ENCODE results near the gene RASIP1. TPM values are rescaled to one million over a fixed set of nuclear protein-coding genes. Genes with fewer than 3 reads are reported as not detected.

The RASIP1 gene
- total RNA-seq, 2 donors from 2014 or later = 3.4 to 5.2 TPM

DNA sequence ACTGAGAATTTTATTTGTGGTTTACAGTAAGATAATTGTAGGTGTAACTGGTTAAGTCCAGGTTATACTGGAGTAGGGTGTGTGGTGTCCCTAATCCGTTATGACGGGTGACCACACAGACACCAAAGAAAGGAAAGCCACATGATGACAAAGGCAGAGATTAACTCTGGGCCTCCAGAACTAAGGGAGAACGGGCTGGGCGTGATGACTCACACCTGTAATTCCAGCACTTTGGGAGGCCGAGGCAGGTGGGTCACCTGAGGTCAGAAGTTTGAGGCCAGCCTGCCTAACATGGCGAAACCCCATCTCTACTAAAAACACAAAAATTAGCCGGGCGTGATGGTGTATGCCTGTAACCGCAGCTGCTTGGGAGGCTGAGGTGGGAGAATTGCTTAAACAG is 54.8 kb downstream of the RASIP1 start:
- no peaks in the 10 kb centered on the region for H3K36me3 Mint-ChIP-seq (ENCODE audit: low read depth)
- TF ChIP-seq, protein P1, sequence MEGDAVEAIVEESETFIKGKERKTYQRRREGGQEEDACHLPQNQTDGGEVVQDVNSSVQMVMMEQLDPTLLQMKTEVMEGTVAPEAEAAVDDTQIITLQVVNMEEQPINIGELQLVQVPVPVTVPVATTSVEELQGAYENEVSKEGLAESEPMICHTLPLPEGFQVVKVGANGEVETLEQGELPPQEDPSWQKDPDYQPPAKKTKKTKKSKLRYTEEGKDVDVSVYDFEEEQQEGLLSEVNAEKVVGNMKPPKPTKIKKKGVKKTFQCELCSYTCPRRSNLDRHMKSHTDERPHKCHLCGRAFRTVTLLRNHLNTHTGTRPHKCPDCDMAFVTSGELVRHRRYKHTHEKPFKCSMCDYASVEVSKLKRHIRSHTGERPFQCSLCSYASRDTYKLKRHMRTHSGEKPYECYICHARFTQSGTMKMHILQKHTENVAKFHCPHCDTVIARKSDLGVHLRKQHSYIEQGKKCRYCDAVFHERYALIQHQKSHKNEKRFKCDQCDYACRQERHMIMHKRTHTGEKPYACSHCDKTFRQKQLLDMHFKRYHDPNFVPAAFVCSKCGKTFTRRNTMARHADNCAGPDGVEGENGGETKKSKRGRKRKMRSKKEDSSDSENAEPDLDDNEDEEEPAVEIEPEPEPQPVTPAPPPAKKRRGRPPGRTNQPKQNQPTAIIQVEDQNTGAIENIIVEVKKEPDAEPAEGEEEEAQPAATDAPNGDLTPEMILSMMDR (conservative IDR thresholded peaks at IDR 0.05) = no peak
- no peak overlapping the region for H3K27ac ChIP-seq (ENCODE audit: low read depth, low read length)
- no peak overlapping the region for H3K4me3 Mint-ChIP-seq
- H3K9me3 Mint-ChIP-seq = no peaks in the 10 kb centered on the region
- no peaks in the 10 kb centered on the region for H3K4me1 Mint-ChIP-seq
- H3K36me3 ChIP-seq (ENCODE audit: control insufficient read depth, insufficient read depth, low read length) = no peaks in the 10 kb centered on the region
- H3K9ac ChIP-seq (ENCODE audit: extremely low read depth, low read length, poor library complexity, severe bottlenecking) = no peak overlapping the region
- H3K27me3 ChIP-seq (ENCODE audit: control insufficient read depth, insufficient read depth, low read length, poor library complexity, severe bottlenecking) = no peaks in the 10 kb centered on the region
- no peak overlapping the region for H3K4me3 ChIP-seq (ENCODE audit: low read length)
- H3K9me3 ChIP-seq (ENCODE audit: control insufficient read depth, low read length) = no peaks in the 10 kb centered on the region
- WGBS, 2 experiments (ENCODE audit: insufficient coverage in 1 of 2, insufficient read length in 1 of 2) = 82 to 94% methylated on average over 8 to 9 of the region's 9 CpGs
- H3K27me3 Mint-ChIP-seq (ENCODE audit: insufficient read depth) = peaks cover 2% of the 10 kb centered on the region
- no peak overlapping the region for H3K27ac Mint-ChIP-seq
- no peaks in the 10 kb centered on the region for H3K4me1 ChIP-seq (ENCODE audit: control insufficient read depth, insufficient read depth, low read length)
- no peak for DNase-seq

DNA sequence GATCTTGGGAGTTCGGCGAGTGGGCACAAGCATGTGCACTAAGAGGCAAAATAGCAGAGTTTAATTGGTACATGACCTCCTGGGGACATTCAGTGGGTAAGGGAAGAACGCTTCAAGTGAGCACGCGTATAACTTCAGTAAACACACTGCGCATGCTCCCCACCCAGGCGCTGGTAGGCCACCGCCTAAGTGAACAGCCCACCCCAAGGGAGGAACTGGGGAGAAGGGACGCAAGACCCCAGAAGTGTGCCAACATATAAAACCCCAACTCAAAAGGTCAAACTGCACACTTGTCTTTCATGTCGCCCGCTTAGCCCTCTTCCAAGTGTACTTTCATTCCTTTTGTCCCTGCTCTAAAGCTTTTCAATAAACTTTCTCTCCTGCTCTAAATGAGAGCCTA is 57.1 kb downstream of the RASIP1 start:
- TF ChIP-seq, protein P1 (conservative IDR thresholded peaks at IDR 0.05) = no peak
- Histone ChIP-seq H3K4me1 (ENCODE audit: control insufficient read depth, insufficient read depth, low read length) (no peaks in the 10 kb centered on the region), H3K9me3 (ENCODE audit: control insufficient read depth, low read length) (no peaks in the 10 kb centered on the region), H3K27me3 (ENCODE audit: control insufficient read depth, insufficient read depth, low read length, poor library complexity, severe bottlenecking) (no peaks in the 10 kb centered on the region), H3K4me3 (ENCODE audit: low read length) (no peak overlapping the region), H3K36me3 (ENCODE audit: control insufficient read depth, insufficient read depth, low read length) (no peaks in the 10 kb centered on the region), H3K9ac (ENCODE audit: extremely low read depth, low read length, poor library complexity, severe bottlenecking) (no peak overlapping the region), H3K27ac (ENCODE audit: low read depth, low read length) (no peak overlapping the region)
- no peaks in the 10 kb centered on the region for H3K9me3 Mint-ChIP-seq
- peaks cover 2% of the 10 kb centered on the region for H3K27me3 Mint-ChIP-seq (ENCODE audit: insufficient read depth)
- 97% methylated on average over 10 to 11 of the region's 11 CpGs for WGBS, 2 experiments (ENCODE audit: insufficient coverage in 1 of 2, insufficient read length in 1 of 2)
- no peaks in the 10 kb centered on the region for H3K36me3 Mint-ChIP-seq (ENCODE audit: low read depth)
- no peak overlapping the region for H3K27ac Mint-ChIP-seq
- H3K4me1 Mint-ChIP-seq = no peaks in the 10 kb centered on the region
- DNase-seq = no peak
- no peak overlapping the region for H3K4me3 Mint-ChIP-seq

DNA sequence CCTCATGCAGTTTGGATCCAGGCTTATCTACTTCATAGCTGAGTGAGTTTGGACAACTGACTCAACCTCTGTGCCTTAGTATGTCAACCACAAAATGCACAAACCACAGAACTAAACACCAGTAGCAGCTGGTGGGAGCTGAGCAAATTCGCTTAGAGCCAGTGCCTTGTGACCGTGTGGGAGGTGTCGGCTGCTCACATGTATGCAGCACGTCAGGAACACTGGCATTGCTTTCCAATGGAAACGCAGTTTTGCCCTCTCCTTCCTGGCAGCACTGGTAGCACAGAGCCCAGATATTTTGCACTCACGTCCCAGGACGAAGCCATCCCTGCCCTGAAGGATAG is 59.3 kb downstream of the RASIP1 start:
- Mint-ChIP-seq H3K4me1 (no peaks in the 10 kb centered on the region), H3K4me3 (no peak overlapping the region), H3K9me3 (no peaks in the 10 kb centered on the region), H3K36me3 (ENCODE audit: low read depth) (no peaks in the 10 kb centered on the region), H3K27me3 (ENCODE audit: insufficient read depth) (peaks cover 5% of the 10 kb centered on the region), H3K27ac (no peak overlapping the region)
- Histone ChIP-seq H3K4me1 (ENCODE audit: control insufficient read depth, insufficient read depth, low read length) (no peaks in the 10 kb centered on the region), H3K9ac (ENCODE audit: extremely low read depth, low read length, poor library complexity, severe bottlenecking) (no peak overlapping the region), H3K27me3 (ENCODE audit: control insufficient read depth, insufficient read depth, low read length, poor library complexity, severe bottlenecking) (no peaks in the 10 kb centered on the region), H3K36me3 (ENCODE audit: control insufficient read depth, insufficient read depth, low read length) (no peaks in the 10 kb centered on the region), H3K4me3 (ENCODE audit: low read length) (no peak overlapping the region), H3K27ac (ENCODE audit: low read depth, low read length) (no peak overlapping the region), H3K9me3 (ENCODE audit: control insufficient read depth, low read length) (no peaks in the 10 kb centered on the region)
- DNase-seq = no peak
- WGBS, 2 experiments (ENCODE audit: insufficient coverage in 1 of 2, insufficient read length in 1 of 2) = 90 to 92% methylated on average over 7 of the region's 7 CpGs
- TF ChIP-seq, protein P1 (conservative IDR thresholded peaks at IDR 0.05) = no peak
